ENCODE data around the gene ANKS1B.

DNA sequence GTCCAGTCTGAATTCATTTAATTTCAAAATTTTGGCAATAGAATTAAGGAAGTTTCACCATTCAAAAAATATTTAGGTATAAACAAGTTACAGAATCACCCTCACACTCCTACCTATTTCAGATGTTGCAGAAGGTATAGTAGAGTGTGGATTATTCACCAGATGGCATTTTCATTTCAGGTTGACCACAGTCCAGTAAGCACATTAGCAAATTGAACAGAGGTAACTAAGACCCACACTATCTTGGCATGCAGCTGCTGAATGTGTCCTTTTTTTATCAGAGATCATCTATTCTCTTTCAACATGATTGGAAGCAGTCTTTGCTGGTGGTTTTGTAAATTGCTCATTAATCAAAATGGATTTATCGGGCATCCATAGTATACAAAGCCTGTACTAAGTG lies 488.9 kb downstream of the ANKS1B start:
- TF ChIP-seq TEAD4 (CRISPR knock-in tag; IDR thresholded peaks at IDR 0.05), result no peak
- TF ChIP-seq, protein P1, sequence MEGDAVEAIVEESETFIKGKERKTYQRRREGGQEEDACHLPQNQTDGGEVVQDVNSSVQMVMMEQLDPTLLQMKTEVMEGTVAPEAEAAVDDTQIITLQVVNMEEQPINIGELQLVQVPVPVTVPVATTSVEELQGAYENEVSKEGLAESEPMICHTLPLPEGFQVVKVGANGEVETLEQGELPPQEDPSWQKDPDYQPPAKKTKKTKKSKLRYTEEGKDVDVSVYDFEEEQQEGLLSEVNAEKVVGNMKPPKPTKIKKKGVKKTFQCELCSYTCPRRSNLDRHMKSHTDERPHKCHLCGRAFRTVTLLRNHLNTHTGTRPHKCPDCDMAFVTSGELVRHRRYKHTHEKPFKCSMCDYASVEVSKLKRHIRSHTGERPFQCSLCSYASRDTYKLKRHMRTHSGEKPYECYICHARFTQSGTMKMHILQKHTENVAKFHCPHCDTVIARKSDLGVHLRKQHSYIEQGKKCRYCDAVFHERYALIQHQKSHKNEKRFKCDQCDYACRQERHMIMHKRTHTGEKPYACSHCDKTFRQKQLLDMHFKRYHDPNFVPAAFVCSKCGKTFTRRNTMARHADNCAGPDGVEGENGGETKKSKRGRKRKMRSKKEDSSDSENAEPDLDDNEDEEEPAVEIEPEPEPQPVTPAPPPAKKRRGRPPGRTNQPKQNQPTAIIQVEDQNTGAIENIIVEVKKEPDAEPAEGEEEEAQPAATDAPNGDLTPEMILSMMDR (IDR thresholded peaks at IDR 0.05), result no peak
- TF ChIP-seq FOXJ3 (CRISPR knock-in tag; IDR thresholded peaks at IDR 0.05; ENCODE audit: borderline replicate concordance), result no peak
- no peak for TF ChIP-seq ELF4 (CRISPR knock-in tag; IDR thresholded peaks at IDR 0.05; ENCODE audit: low read depth)
- no peak for TF ChIP-seq TEAD1 (CRISPR knock-in tag; IDR thresholded peaks at IDR 0.05)
- TF ChIP-seq, protein P2, sequence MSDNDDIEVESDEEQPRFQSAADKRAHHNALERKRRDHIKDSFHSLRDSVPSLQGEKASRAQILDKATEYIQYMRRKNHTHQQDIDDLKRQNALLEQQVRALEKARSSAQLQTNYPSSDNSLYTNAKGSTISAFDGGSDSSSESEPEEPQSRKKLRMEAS (CRISPR knock-in tag; IDR thresholded peaks at IDR 0.05), result no peak
- TF ChIP-seq GABPB1 (CRISPR knock-in tag; IDR thresholded peaks at IDR 0.05), result no peak
- TF ChIP-seq ESRRA (CRISPR knock-in tag; IDR thresholded peaks at IDR 0.05; ENCODE audit: borderline replicate concordance), result no peak
- TF ChIP-seq, protein P3, sequence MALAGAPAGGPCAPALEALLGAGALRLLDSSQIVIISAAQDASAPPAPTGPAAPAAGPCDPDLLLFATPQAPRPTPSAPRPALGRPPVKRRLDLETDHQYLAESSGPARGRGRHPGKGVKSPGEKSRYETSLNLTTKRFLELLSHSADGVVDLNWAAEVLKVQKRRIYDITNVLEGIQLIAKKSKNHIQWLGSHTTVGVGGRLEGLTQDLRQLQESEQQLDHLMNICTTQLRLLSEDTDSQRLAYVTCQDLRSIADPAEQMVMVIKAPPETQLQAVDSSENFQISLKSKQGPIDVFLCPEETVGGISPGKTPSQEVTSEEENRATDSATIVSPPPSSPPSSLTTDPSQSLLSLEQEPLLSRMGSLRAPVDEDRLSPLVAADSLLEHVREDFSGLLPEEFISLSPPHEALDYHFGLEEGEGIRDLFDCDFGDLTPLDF (CRISPR knock-in tag; IDR thresholded peaks at IDR 0.05), result no peak
- no peak for TF ChIP-seq FOXP1 (CRISPR knock-in tag; IDR thresholded peaks at IDR 0.05; ENCODE audit: borderline replicate concordance)
- no peak for TF ChIP-seq JUN (CRISPR knock-in tag; IDR thresholded peaks at IDR 0.05)
- TF ChIP-seq, protein P4, sequence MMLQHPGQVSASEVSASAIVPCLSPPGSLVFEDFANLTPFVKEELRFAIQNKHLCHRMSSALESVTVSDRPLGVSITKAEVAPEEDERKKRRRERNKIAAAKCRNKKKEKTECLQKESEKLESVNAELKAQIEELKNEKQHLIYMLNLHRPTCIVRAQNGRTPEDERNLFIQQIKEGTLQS (CRISPR knock-in tag; conservative IDR thresholded peaks at IDR 0.05), result no peak
- TF ChIP-seq JAZF1 (CRISPR knock-in tag; IDR thresholded peaks at IDR 0.05), result no peak
- TF ChIP-seq, protein P5, sequence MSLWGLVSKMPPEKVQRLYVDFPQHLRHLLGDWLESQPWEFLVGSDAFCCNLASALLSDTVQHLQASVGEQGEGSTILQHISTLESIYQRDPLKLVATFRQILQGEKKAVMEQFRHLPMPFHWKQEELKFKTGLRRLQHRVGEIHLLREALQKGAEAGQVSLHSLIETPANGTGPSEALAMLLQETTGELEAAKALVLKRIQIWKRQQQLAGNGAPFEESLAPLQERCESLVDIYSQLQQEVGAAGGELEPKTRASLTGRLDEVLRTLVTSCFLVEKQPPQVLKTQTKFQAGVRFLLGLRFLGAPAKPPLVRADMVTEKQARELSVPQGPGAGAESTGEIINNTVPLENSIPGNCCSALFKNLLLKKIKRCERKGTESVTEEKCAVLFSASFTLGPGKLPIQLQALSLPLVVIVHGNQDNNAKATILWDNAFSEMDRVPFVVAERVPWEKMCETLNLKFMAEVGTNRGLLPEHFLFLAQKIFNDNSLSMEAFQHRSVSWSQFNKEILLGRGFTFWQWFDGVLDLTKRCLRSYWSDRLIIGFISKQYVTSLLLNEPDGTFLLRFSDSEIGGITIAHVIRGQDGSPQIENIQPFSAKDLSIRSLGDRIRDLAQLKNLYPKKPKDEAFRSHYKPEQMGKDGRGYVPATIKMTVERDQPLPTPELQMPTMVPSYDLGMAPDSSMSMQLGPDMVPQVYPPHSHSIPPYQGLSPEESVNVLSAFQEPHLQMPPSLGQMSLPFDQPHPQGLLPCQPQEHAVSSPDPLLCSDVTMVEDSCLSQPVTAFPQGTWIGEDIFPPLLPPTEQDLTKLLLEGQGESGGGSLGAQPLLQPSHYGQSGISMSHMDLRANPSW (CRISPR knock-in tag; conservative IDR thresholded peaks at IDR 0.05; ENCODE audit: low read depth), result no peak
